ENCODE results near the gene IGF1. TPM values are rescaled to one million over a fixed set of nuclear protein-coding genes. Genes with fewer than 3 reads are reported as not detected.

IGF1 gene
- total RNA-seq, 1 experiment from 2014 or later = 0.42 TPM

- TF ChIP-seq RAD21 (IDR thresholded peaks at IDR 0.05; ENCODE audit: low read depth) (no peak), EZH2phosphoT487 (IDR thresholded peaks at IDR 0.05; ENCODE audit: borderline replicate concordance) (no peak), SP1 (IDR thresholded peaks at IDR 0.05; ENCODE audit: low read depth) (no peak), EZH2 (IDR thresholded peaks at IDR 0.05) (no peak), CEBPB (IDR thresholded peaks at IDR 0.05; ENCODE audit: low read depth) (no peak), YY1 (IDR thresholded peaks at IDR 0.05; ENCODE audit: extremely low read depth, insufficient replicate concordance, low read depth, low read length) (no peak), ZNF274 (IDR thresholded peaks at IDR 0.05; ENCODE audit: low read depth, low read length) (no peak), FOSL1 (IDR thresholded peaks at IDR 0.05; ENCODE audit: low read depth) (no peak)
- TF ChIP-seq, protein P1, sequence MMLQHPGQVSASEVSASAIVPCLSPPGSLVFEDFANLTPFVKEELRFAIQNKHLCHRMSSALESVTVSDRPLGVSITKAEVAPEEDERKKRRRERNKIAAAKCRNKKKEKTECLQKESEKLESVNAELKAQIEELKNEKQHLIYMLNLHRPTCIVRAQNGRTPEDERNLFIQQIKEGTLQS (IDR thresholded peaks at IDR 0.05) = no peak
- TF ChIP-seq, protein P2, sequence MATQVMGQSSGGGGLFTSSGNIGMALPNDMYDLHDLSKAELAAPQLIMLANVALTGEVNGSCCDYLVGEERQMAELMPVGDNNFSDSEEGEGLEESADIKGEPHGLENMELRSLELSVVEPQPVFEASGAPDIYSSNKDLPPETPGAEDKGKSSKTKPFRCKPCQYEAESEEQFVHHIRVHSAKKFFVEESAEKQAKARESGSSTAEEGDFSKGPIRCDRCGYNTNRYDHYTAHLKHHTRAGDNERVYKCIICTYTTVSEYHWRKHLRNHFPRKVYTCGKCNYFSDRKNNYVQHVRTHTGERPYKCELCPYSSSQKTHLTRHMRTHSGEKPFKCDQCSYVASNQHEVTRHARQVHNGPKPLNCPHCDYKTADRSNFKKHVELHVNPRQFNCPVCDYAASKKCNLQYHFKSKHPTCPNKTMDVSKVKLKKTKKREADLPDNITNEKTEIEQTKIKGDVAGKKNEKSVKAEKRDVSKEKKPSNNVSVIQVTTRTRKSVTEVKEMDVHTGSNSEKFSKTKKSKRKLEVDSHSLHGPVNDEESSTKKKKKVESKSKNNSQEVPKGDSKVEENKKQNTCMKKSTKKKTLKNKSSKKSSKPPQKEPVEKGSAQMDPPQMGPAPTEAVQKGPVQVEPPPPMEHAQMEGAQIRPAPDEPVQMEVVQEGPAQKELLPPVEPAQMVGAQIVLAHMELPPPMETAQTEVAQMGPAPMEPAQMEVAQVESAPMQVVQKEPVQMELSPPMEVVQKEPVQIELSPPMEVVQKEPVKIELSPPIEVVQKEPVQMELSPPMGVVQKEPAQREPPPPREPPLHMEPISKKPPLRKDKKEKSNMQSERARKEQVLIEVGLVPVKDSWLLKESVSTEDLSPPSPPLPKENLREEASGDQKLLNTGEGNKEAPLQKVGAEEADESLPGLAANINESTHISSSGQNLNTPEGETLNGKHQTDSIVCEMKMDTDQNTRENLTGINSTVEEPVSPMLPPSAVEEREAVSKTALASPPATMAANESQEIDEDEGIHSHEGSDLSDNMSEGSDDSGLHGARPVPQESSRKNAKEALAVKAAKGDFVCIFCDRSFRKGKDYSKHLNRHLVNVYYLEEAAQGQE (IDR thresholded peaks at IDR 0.05; ENCODE audit: low read depth) = no peak
- Histone ChIP-seq H3K79me2 (ENCODE audit: insufficient read depth, low read length) (no peaks in the 10 kb centered on the region), H3K27me3 (ENCODE audit: insufficient read depth, low read length) (0 out of 2 replicates have a peak, but pooled peaks cover 8% of the 10 kb centered on the region), H3K4me1 (ENCODE audit: control insufficient read depth in 1 of 2, insufficient read depth in 2 of 2, low read length in 2 of 2) (no peaks in the 10 kb centered on the region; a peak in 1 of 4 replicates), H2AFZ (ENCODE audit: low read depth, low read length, poor library complexity, severe bottlenecking) (no peak overlapping the region), H3K36me3 (ENCODE audit: control insufficient read depth in 1 of 2, insufficient read depth in 2 of 2, low read length in 2 of 2) (no peaks in the 10 kb centered on the region), H4K20me1 (ENCODE audit: insufficient read depth) (no peaks in the 10 kb centered on the region), H3K27ac (ENCODE audit: low read depth, low read length) (no peak overlapping the region), H3K9me3 (ENCODE audit: control insufficient read depth in 1 of 2, insufficient read depth in 1 of 2, low read depth in 1 of 2, low read length in 2 of 2) (no peaks in the 10 kb centered on the region), H3K4me2 (ENCODE audit: low read length) (no peak overlapping the region), H3K4me3 (replicated peaks in 1 of 2; ENCODE audit: low read depth in 1 of 2, low read length in 2 of 2) (no peak overlapping the region), H3K9ac (ENCODE audit: low read length) (no peak overlapping the region), H3K9me2 (ENCODE audit: insufficient read depth) (no peaks in the 10 kb centered on the region)
- ChIA-PET CTCF (interaction anchor here (1.4 to 1.9 kb wide), 6 partner anchors 10 to 388 kb away, joined by 4 to 12 read pairs (median 8); no protein-coding TSS in a partner anchor), RAD21 (ENCODE audit: low non-redundant PET in 1 of 2, low total read pairs in 2 of 2, uncharacterized antibody in 2 of 2, unreplicated experiment in 2 of 2) (no interaction called here), POLR2A (no interaction called here)
- ATAC-seq = no peak
- no peak for DNase-seq (ENCODE audit: low read depth, low spot score)
- no TSS peak for BruUV-seq (replicated peaks)
- intact Hi-C loops (cut with micrococcal nuclease) = loop anchor here (5.0 to 10.0 kb wide), 3 partner anchors 181 to 709 kb away; no protein-coding TSS in a partner anchor
Observed at GRCh38 chr12:102483466-102483865, 3.1 kb upstream of the IGF1 start.
